ENCODE data around the gene B4GALNT4.
"Not testable (repeated sequence)": the region's sequence is repeated elsewhere in the genome, so short reads cannot be mapped to it uniquely, and the experiment has no call there.

B4GALNT4 gene

GRCh38 chr11:391117-392017, 22.1 kb downstream of the B4GALNT4 start:
- DNase-seq (ENCODE audit: low read depth, low spot score) = no peak

DNA sequence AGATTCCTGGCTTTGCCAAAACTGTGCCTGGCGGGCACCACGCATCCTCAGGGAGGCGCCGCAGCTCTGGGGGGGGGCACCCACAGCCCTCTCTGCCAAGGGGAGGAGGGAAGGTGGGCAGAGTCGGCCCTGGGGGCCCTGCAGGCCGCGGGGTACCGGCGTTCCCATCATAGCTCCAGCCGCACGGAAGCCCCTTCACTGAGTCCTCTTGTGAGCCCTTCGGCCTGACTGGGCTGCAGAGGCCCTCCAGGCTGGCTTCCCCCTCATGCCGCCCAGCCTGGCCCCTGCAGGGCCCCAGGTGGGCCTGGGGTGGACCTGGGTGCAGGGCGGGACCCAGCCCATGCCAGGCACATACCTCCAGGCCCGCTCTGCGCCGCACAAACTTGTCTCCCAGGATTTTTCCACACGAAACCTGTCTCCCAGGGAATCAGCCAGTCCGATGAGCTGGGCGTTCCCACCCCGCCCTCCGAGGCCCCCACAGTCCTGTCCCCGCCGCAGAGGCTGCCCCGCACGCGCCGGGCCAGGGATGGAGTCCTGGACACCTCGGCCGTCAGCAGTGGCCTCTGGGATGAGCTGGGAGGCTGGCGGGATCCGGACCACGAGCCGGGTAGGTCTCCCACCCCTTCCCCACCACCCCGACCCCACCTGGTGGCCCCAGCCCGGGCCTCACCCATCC, 22.9 kb downstream of the B4GALNT4 start:
- DNase-seq (ENCODE audit: low read depth, low spot score) = no peak

DNA sequence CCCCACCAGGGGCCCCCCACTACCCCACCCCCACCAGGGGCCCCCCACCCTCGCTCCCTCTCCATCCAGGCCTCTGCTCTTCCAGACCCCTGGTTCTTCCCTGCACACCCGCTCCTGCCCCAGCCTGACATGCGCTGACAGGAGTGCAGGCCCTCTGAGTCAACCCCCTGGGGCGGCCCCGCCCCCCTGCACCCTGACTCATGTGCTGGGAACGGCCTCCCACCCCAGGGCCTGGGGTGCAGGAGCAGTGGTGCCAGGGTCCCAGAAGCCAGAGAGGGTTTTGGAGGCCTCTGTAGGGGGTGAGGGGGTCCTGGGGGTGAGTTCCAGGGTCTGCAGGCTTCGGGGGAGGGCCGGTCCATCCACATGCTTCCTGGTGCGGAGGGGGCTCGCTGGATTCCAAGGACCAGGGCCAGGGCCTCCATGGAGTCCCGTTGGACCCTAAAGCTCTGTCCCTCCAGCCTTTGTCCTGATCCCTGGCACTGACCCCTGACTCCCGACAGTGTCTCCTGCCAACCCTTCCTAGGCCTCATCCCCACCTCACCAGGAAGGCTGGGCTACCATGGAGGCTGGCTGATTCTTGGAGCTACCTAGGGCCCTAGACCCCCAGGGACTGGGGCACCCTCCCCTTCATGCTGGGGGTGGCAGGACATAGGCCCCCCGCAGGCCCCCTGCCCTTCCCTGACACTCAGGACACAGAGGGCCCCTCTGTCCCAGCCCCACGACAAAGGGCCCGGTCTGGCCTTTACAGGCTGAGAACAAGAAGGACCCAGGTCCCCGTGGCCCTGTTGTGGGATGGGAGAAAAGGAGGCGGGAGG, 24.1 kb downstream of the B4GALNT4 start:
- DNase-seq (ENCODE audit: low read depth, low spot score) = no peak

DNA sequence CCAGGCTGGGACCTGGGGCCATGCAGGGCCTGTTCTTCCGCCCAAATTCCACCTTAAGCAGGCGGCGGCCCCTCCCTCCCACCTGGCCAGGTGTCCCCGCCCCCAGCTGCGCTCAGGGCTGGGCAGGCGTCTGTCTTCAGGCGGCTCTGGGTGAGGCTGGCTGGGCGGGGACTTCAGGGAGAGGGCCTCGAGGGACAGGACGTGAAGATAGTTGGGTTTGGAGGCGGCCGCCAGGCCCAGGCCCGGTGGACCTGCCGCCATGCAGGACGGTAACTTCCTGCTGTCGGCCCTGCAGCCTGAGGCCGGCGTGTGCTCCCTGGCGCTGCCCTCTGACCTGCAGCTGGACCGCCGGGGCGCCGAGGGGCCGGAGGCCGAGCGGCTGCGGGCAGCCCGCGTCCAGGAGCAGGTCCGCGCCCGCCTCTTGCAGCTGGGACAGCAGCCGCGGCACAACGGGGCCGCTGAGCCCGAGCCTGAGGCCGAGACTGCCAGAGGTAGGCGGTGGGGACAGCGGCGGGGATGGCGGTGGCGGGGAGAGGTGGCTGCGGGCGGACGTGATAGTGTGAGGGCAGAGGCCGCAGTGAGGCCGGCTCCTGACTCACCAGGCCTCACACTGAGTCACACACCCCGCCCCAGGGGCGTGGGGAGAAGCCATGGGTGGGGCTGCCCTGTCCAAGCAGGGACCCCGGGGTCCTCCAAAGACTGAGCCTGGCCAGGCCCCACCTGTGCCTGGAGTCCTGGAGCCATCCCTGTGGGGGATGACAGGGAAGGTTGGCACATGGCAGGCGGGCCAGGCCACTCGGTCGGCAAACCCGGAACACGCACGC, 24.9 kb downstream of the B4GALNT4 start, which contains the start of gene PKP3:
TSS of gene PKP3 (plus strand) at position 176 of the 824 bp plus-strand sequence. CDS start at position 260, 84 bp downstream.
- DNase-seq (ENCODE audit: low read depth, low spot score) = no peak

DNA sequence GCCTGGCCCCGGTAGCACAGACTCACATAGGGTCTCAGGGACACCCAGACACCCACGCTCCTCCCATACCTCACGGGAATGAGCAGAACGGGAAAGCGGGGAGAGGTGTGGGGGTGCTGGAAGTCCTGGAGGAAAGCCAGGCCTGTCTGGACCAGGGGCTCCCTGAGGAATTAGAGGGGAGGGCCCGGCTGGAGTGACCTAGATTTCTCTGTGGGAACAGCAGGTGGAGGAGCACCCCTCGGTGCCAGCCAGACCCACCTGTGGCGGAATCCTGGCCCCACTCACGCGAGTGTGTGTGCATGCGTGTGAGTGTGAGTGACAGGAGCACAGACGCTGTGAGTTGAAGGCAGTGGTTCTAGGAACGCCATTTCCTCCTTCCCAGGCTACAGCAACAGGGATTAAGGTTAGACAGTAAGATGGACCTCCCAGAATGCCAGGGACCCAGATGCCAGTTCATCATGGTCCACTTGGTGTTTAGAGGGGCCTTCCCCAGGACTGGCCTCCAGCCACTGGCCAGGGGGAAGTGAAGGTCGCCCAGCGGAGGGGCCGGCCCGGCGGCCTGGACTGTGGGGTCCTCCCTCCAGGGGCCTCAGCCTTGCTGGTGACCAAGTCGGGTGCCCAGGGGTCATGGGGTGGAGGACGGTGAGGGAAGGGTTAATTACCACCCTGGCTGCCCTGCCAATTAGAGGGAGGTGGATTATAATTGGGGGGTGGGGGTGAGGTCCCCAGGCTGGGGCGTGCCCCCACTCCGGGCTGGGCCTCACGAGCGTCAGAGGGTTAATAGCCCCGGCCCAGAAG, 25.8 kb downstream of the B4GALNT4 start:
- no peak for DNase-seq (ENCODE audit: low read depth, low spot score)

DNA sequence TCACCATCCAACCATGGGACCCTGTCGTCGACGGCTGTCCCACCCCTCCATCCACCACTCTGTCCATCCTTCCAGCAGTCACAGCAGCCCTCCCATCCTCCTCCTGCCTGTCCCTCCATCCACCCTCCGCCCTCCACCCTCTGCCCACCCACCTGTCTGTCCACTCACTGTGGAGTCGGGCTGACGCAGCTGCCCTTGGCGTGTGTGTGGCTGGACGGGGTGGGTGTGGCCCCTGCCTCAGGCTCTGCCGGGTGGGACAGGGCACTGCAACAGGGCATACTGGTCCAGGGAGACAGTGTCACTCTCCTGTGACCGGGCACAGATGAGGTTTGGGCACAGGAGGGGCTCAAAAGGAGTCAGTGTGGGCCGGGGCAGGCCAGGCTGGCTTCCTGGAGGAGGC, 26.6 kb downstream of the B4GALNT4 start:
- no peak for DNase-seq (ENCODE audit: low read depth, low spot score)

GRCh38 chr11:396511-396947, 27.2 kb downstream of the B4GALNT4 start:
- no peak for DNase-seq (ENCODE audit: low read depth, low spot score)

DNA sequence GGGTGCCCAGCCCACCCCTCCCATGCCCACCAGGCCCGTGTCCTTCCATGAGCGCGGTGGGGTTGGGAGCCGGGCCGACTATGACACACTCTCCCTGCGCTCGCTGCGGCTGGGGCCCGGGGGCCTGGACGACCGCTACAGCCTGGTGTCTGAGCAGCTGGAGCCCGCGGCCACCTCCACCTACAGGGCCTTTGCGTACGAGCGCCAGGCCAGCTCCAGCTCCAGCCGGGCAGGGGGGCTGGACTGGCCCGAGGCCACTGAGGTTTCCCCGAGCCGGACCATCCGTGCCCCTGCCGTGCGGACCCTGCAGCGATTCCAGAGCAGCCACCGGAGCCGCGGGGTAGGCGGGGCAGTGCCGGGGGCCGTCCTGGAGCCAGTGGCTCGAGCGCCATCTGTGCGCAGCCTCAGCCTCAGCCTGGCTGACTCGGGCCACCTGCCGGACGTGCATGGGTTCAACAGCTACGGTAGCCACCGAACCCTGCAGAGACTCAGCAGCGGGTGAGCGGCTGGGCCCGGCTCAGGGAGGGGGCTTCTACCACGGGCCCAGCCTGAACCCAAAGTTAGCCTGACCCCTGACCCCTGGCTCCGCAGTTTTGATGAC, 27.7 kb downstream of the B4GALNT4 start:
- no peak for DNase-seq (ENCODE audit: low read depth, low spot score)

- DNase-seq (ENCODE audit: low read depth, low spot score) = no peak
These were observed 29.5 kb downstream of the B4GALNT4 start for GRCh38 chr11:398826-399225.

DNA sequence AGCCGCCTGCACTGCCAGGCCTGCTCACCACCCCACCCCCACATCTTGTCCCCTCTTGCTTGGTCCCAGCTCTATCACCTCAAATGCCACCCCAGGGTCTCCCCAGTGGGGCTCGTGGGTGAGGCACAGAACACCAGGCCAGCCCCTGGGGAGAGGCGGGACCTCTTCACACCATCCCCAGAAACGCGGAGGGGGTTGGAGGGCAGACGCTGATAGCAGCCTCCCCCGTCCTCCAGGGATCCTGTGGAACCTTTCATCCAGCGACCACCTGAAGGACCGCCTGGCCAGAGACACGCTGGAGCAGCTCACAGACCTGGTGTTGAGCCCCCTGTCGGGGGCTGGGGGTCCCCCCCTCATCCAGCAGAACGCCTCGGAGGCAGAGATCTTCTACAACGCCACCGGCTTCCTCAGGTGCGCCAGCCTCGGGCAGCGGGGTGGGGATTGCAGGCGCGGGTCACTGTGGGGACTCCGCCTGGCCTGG, 30.5 kb downstream of the B4GALNT4 start:
- no peak for DNase-seq (ENCODE audit: low read depth, low spot score)

- DNase-seq (ENCODE audit: low read depth, low spot score) = no peak
These were observed 31.0 kb downstream of the B4GALNT4 start for GRCh38 chr11:400241-400689.

GRCh38 chr11:401196-401595, 31.9 kb downstream of the B4GALNT4 start:
- DNase-seq (ENCODE audit: low read depth, low spot score) = not testable (repeated sequence)

- no peak for DNase-seq (ENCODE audit: low read depth, low spot score)
These were observed 33.9 kb downstream of the B4GALNT4 start for GRCh38 chr11:403021-403760.

GRCh38 chr11:403761-404431, 34.6 kb downstream of the B4GALNT4 start:
- DNase-seq (ENCODE audit: low read depth, low spot score) = no peak

DNA sequence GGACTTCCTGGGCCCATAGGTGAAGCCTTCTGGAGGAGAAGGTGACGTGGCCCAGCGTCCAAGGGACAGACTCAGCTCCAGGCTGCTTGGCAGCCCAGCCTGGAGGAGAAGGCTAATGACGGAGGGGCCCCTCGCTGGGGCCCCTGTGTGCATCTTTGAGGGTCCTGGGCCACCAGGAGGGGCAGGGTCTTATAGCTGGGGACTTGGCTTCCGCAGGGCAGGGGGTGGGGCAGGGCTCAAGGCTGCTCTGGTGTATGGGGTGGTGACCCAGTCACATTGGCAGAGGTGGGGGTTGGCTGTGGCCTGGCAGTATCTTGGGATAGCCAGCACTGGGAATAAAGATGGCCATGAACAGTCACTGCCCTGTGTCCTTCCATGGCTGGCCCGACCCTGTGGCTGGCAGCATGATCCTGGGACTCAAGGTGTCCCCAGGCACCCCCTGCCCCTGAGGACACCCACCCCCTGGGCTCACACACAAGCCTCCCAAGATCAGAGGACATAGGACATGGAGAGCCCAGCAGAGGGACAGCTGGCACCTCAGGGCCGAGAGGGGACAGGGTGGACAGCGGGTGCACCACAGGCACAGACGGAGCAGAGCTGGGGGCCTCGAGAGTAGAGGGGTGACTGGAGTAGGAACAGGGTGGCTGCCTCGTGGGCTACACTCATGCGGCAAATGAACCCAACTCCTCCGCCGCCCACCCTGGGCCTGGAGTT, 35.4 kb downstream of the B4GALNT4 start:
- no peak for DNase-seq (ENCODE audit: low read depth, low spot score)

DNA sequence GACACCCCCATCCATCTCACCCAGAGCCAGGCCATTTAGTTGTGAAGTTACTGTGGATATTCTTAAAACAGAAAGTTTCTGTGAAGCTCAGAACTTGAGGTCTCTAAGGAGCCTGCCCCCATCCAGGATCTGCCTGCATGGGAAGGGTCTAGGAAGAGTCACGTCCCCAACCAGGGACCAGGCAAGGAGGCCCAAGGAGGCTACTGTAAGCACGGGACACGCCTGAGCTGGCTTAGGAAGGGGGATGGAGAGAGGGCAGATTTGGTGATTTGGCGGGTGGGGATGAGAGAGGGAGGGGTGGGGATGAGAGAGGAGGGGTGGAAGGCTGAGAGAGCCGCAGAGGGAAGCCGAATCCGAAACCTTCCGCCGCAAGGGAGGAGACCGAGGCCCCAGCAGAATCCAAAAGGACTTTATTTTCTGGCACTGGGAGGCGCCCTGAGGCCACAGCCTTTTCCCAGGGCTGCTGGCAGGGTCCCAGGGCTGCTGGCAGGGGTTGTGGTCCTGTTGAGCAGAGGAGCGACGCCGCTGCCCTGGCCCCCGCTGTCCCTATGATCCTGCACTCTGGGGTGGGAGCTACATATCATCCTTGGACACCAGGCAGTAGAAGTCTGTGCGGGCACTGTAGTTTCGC, 36.1 kb downstream of the B4GALNT4 start:
- no peak for DNase-seq (ENCODE audit: low read depth, low spot score)

Measured in smooth muscle cell of the brain vasculature (primary cell).